ENCODE measurements around the gene ENTREP3.
"Not testable (repeated sequence)": the region's sequence is repeated elsewhere in the genome, so short reads cannot be mapped to it uniquely, and the experiment has no call there.

Gene ENTREP3

GRCh38 chr1:155226188-155226909, 28.9 kb downstream of the ENTREP3 start:
- in situ Hi-C loops (cut with MboI; ENCODE audit: low sequenced_read_pairs) = no loop called here

DNA sequence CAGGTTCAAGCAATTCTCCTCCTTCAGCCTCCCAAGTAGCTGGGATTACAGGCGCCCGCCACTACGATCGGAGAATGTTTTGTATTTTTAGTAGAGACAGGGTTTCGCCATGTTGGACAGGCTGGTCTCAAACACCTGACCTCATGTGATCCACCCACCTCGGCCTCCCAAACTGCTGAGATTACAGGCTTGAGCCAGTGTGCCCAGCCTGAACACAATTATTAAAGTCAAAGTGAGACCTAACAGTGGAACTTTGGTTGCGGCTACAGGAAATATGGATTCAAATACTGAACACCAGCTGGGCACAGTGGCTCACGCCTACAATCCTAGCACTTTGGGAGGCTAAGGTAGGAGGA, 29.9 kb downstream of the ENTREP3 start:
- in situ Hi-C loops (cut with MboI; ENCODE audit: low sequenced_read_pairs) = not testable (repeated sequence)

- in situ Hi-C loops (cut with MboI; ENCODE audit: low sequenced_read_pairs) = no loop called here
Measured at GRCh38 chr1:155223047-155223446, 32.2 kb downstream of the ENTREP3 start.

DNA sequence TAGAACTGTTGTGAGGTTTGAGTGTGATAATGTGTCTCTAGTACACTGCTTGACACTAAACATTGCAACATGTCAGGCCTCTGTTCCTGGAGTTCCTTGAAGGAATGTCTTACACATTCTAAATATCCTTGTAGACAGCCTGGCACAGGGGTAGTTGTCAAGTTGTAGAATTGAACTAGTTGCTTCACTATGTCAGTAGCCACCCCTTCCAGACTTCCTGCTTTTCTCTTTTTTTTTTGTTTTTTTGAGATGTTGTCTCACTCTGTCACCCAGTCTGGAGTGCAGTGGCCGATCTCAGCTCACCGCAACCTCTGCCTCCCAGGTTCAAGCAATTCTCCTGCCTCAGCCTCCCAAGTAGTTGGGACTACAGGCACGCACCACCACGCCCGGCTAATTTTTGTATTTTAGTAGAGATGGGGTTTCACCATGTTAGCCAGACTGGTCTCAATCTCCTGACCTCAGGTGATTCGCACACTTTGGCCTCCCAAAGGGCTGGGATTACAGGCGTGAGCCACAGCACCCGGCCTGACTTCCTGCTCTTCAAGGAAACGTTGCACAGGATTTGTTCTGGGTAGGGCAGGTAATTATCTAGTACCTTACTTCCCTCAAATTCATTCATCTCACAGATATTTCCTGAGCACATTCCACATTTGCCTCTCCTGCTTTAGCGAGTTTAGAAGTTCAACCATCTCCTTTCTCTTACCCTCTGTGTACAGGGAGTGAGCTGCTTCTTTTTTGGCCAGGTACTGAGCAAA, 34.9 kb downstream of the ENTREP3 start:
- in situ Hi-C loops (cut with MboI; ENCODE audit: low sequenced_read_pairs) = not testable (repeated sequence)

GRCh38 chr1:155219592-155220031, 35.7 kb downstream of the ENTREP3 start:
- in situ Hi-C loops (cut with MboI; ENCODE audit: low sequenced_read_pairs) = no loop called here

DNA sequence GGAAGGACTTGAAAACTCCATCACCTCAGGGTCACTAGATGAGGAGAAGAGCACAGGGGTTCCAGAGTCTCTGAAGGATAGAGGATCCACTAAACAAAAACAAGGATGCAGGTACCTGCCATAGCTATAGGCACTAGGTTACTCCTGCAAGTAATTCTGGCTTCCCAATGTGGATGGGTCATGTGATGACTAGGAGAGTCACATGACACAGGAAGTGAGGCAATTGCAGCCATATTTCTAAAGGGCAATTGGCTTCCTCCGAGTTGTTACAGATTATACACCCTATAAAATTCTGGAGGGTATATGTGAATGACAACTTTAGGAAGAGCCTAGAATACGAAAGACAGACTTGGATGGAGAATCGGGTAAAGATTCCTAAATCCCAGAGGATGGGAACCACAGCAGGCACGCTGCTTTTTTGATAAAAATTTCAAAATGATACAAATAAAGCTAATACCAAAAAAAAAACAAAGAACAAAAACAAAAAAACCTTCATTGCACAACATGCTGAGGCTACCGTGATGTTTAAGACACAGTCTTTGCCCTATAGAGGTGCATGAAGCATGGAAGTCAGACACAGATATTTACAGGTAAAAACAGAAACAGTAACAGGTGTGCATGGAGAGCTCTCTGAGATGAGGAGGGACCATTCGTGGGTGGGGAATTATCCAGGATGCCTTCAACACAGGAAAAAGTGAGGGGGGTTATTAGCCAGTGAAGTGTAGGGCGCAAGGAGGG, 36.3 kb downstream of the ENTREP3 start:
- in situ Hi-C loops (cut with MboI; ENCODE audit: low sequenced_read_pairs) = no loop called here

DNA sequence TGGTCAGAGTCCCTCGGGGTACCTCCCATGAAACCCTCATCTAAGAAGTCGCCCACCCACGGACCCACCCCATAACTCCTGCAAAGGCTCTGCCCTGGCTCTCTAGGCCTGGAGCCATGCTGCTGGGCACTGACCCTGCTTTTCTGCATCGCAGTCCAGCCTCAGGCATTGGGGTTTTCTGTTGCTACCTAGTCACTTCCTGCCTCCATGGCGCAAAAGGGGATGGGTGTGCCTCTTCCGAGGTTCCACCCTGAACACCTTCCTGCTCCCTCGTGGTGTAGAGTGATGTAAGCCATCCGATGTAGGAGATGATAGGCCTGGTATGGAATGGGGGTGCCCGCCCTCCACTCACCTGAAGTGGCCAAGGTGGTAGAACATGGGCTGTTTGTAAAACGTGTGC, 40.6 kb downstream of the ENTREP3 start:
- in situ Hi-C loops (cut with MboI; ENCODE audit: low sequenced_read_pairs) = not testable (repeated sequence)

GRCh38 chr1:155212051-155212440, 43.2 kb downstream of the ENTREP3 start:
- in situ Hi-C loops (cut with MboI; ENCODE audit: low sequenced_read_pairs) = not testable (repeated sequence)

DNA sequence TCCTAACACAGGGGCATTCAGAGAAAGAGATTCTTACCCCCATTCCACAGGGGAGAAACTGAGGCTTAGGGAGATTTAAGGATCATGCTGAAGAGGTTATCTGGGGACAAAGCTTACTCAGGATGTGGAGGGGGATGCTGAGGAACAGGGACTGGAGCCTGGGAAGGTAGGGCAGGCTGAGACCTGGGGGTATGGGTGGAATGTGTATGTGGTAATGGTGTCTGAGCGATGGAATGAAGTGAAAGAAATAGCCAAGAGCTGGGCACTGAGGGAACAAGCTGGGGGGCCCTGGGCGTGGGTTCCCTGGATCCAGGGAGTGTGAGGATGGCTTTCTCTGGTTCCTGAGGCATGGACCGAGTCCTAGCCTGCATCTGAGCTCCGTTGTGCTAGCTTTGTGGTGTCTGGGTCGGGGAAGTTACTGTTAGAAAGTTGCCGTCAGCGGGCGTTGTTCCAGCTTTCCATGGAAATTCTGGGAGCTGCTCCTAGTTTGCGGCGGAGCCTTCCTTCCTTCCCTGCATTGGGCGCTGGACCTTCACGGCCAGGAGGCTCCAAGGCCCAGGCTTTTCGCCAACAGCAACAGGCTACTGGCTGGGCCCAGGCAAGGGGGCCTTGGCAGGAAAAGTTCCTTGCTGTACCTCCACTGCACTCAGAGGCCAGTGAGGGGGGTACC, 43.8 kb downstream of the ENTREP3 start:
- in situ Hi-C loops (cut with MboI; ENCODE audit: low sequenced_read_pairs) = not testable (repeated sequence)

DNA sequence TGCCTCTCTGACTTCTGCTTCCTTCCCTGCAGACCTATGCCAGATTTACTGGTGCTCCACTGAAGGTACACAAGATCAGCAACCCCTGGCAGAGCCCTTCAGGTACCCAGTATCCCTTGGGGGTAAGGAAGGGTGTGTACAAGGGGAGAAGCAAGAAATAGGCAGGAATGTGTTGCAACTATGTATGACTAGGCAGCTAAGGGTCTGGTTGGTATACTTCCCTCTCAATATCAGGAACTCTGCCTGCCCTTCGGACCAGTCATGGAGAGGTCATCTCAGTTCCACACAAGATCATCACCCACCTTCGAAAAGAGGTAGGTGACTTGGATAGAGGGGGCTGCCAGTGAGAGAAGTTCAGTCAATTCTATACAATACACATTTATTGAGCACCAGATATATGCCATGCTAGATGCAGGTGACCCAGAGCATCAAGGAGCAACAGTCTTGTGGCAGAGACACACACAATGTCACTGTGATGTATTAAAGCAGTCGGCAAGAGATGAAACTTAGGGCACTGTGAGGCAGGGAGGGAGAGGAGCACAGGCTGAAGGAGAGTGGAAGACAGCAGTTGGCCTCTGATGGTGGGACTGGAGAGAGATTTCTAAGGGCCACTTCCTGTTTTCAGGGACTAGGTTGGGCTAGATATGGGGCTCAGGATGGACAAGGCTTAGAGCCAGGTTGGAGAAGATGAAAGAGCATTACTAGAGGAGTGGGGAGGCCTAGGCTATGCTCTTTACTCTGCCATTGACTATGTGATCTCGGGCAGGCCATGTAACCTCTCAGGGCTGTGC, 44.8 kb downstream of the ENTREP3 start:
- in situ Hi-C loops (cut with MboI; ENCODE audit: low sequenced_read_pairs) = no loop called here

GRCh38 chr1:155209312-155209721, 46.0 kb downstream of the ENTREP3 start:
- in situ Hi-C loops (cut with MboI; ENCODE audit: low sequenced_read_pairs) = no loop called here

DNA sequence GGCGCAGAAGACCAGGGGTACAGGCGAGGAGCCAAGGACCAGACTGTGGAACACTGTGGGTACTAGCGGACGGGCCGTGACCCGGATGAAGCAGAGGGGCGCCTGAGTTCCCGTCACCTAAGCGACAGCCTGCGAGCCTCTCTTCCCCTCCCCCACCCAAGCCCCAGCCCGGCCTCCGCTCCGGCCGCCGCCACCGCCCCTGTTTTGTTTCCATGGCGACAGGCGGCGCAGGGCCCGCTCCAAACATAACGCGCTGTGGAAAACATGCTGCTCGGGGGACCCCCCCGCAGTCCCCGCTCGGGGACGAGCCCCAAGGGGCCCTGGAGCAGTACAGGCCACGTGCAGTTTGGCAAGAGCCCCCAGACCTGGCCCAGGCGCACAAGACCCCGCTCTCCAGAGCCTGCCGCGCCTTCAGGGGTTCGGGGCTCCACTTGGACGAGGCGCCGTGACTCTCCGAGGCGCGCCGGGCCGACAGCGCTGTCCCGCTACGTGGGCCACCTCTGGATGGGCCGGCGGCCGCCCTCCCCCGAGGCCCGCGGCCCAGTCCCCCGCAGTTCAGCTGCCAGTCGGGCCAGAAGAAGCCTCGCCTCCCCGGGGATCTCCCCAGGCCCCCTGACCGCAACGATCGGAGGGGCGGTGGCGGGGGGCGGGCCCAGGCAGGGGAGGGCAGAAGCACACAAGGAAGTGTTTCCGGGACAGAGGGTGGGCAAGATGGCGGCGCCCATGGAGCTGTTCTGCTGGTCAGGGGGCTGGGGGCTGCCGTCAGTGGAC, 46.6 kb downstream of the ENTREP3 start, which contains the start of gene MTX1:
Gene MTX1, plus strand, starts transcription at position 155 of the 771 bp plus-strand sequence. Its CDS starts 110 bp downstream, at position 265.
- in situ Hi-C loops (cut with MboI; ENCODE audit: low sequenced_read_pairs) = no loop called here

DNA sequence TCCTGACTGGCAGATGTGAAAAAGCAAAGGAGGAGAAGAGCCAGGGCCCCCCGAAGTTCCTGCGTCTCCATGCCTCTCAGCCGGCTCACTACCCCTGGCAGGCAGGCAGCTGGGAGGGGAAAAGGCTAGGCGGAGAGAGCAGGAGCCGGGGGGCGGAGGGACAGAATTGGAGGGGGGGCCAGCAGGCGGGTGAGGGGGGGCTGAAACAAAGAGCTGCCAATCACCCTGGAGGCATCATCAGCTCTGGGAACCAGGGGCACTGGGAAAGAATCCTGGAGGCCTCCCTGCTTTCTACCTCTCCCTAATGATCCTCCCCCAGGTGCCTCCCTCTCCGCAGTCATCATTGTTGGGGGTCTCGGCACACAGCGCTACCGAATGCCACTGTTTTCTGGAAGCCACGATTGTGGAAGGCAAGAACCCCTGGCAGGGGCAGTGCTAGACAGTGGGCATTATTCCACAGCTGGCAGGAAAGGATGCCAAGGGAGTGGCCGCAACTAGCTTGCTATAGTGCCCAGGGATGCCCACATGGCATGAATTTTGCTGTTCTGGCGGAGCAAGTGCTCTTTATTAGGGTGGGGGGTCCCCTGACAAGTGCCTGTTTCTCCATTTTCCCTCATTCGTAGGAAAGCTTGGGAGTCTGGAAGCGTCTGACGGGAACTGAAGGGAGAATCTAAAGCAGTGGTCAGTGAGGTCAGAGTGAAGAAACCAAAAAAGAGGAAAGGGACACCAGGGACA, 47.3 kb downstream of the ENTREP3 start, which contains the start of gene THBS3:
Gene THBS3, minus strand, starts transcription at position 92 of the 735 bp plus-strand sequence. Its CDS starts 21 bp downstream, at position 71.
- in situ Hi-C loops (cut with MboI; ENCODE audit: low sequenced_read_pairs) = no loop called here

GRCh38 chr1:155206891-155207805, 48.1 kb downstream of the ENTREP3 start:
- in situ Hi-C loops (cut with MboI; ENCODE audit: low sequenced_read_pairs) = no loop called here

DNA sequence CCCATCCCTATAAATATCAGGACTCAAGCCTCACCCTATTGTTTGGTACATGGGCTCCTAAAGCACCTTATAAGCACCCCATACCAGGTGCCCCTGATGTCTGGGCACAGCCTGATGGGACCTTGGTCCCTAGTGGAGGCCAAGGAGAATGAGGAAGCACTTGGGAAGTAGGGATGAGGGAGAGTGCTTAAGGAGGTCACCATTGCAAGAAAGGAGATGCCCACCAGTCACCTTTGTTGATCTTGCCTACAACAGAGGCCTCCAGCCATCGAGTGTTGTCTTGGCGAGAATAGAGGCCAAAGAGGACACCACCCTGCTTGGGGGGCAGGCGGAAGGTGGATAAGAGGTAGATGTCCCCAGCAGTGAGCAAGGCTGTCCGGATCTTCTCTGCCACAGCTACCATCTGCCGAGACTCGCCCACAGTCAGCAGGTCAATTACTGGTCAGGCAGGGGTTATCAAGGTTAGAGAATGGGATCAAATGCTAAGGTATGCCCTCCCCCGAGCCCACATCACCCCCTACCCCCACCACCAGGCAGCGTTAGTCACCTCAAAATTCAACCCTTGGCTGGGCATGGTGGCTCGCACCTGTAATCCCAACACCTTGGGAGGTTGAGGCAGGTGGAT, 49.2 kb downstream of the ENTREP3 start:
- in situ Hi-C loops (cut with MboI; ENCODE audit: low sequenced_read_pairs) = no loop called here

DNA sequence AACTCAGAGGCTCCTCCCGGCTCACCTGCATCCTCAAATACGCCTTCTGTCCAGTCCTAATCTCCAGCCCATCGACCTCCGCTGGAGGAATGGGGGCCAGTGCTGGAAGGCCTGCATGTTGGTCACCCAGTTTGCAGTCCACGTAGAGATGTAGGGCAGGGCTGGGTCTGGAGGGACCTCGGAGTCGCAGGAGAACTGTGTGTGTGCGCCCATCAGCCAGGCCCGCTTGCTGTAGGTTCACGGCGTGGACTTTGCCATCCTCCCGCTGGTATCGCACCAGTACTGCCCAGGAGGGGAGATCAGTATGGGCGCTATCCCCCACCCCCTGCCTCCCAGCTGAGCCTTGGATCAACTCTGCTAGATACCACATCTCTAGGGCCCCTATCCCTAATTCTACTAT, 50.2 kb downstream of the ENTREP3 start:
- in situ Hi-C loops (cut with MboI; ENCODE audit: low sequenced_read_pairs) = no loop called here
